Measurements from ENCODE around the gene EBF3.

Gene EBF3

GRCh38 chr10:129831150-129831549, 132.9 kb downstream of the EBF3 start:
- no peak overlapping the region for H3K9ac ChIP-seq (ENCODE audit: insufficient read length)
- H3K36me3 ChIP-seq (ENCODE audit: insufficient read depth, low read length) = peaks cover 6% of the 10 kb centered on the region; the same call in 1 of the 2 replicates
- no peak overlapping the region for H3K4me3 ChIP-seq
- H3K9me3 ChIP-seq (ENCODE audit: low read depth, low read length) = no peaks in the 10 kb centered on the region
- no peak for TF ChIP-seq FOXP2 (optimal IDR thresholded peaks at IDR 0.05; ENCODE audit: control extremely low read depth, extremely low read length, insufficient read depth)
- no peak for TF ChIP-seq EZH2 (IDR thresholded peaks at IDR 0.05)
- no peak for TF ChIP-seq POLR2AphosphoS5 (IDR thresholded peaks at IDR 0.05; ENCODE audit: borderline replicate concordance, low read depth, low read length)
- no peak overlapping the region for H3K27ac ChIP-seq
- no peak for DNase-seq (ENCODE audit: low read depth, low spot score)

GRCh38 chr10:129825826-129826225, 138.2 kb downstream of the EBF3 start:
- Histone ChIP-seq H3K36me3 (ENCODE audit: insufficient read depth, low read length) (no peaks in the 10 kb centered on the region), H3K9me3 (ENCODE audit: low read depth, low read length) (no peaks in the 10 kb centered on the region), H3K4me3 (no peak overlapping the region), H3K9ac (ENCODE audit: insufficient read length) (no peak overlapping the region), H3K27ac (no peak overlapping the region)
- no peak for DNase-seq (ENCODE audit: low read depth, low spot score)
- TF ChIP-seq FOXP2 (optimal IDR thresholded peaks at IDR 0.05; ENCODE audit: control extremely low read depth, extremely low read length, insufficient read depth) = no peak
- TF ChIP-seq EZH2 (IDR thresholded peaks at IDR 0.05) = no peak
- no peak for TF ChIP-seq POLR2AphosphoS5 (IDR thresholded peaks at IDR 0.05; ENCODE audit: borderline replicate concordance, low read depth, low read length)

- no peak for DNase-seq (ENCODE audit: low read depth, low spot score)
- no peak for TF ChIP-seq EZH2 (IDR thresholded peaks at IDR 0.05)
- TF ChIP-seq FOXP2 (optimal IDR thresholded peaks at IDR 0.05; ENCODE audit: control extremely low read depth, extremely low read length, insufficient read depth) = no peak
- TF ChIP-seq POLR2AphosphoS5 (IDR thresholded peaks at IDR 0.05; ENCODE audit: borderline replicate concordance, low read depth, low read length) = no peak
- Histone ChIP-seq H3K9ac (ENCODE audit: insufficient read length) (no peak overlapping the region), H3K9me3 (ENCODE audit: low read depth, low read length) (no peaks in the 10 kb centered on the region), H3K27ac (no peak overlapping the region), H3K4me3 (no peak overlapping the region), H3K36me3 (ENCODE audit: insufficient read depth, low read length) (no peaks in the 10 kb centered on the region)
Observed at GRCh38 chr10:129825221-129825620, 138.9 kb downstream of the EBF3 start.

GRCh38 chr10:129820451-129820850, 143.6 kb downstream of the EBF3 start:
- H3K9me3 ChIP-seq (ENCODE audit: low read depth, low read length) = no peaks in the 10 kb centered on the region
- no peak for DNase-seq (ENCODE audit: low read depth, low spot score)
- H3K4me3 ChIP-seq = no peak overlapping the region
- no peak overlapping the region for H3K27ac ChIP-seq
- H3K9ac ChIP-seq (ENCODE audit: insufficient read length) = no peak overlapping the region
- TF ChIP-seq FOXP2 (optimal IDR thresholded peaks at IDR 0.05; ENCODE audit: control extremely low read depth, extremely low read length, insufficient read depth) (no peak), POLR2AphosphoS5 (IDR thresholded peaks at IDR 0.05; ENCODE audit: borderline replicate concordance, low read depth, low read length) (no peak), EZH2 (IDR thresholded peaks at IDR 0.05) (no peak)
- H3K36me3 ChIP-seq (ENCODE audit: insufficient read depth, low read length) = no peaks in the 10 kb centered on the region

GRCh38 chr10:129816656-129817045, 147.4 kb downstream of the EBF3 start:
- no peak overlapping the region for H3K4me3 ChIP-seq
- no peaks in the 10 kb centered on the region for H3K36me3 ChIP-seq (ENCODE audit: insufficient read depth, low read length)
- no peak overlapping the region for H3K9ac ChIP-seq (ENCODE audit: insufficient read length)
- TF ChIP-seq POLR2AphosphoS5 (IDR thresholded peaks at IDR 0.05; ENCODE audit: borderline replicate concordance, low read depth, low read length) = no peak
- no peak for TF ChIP-seq FOXP2 (optimal IDR thresholded peaks at IDR 0.05; ENCODE audit: control extremely low read depth, extremely low read length, insufficient read depth)
- TF ChIP-seq EZH2 (IDR thresholded peaks at IDR 0.05) = no peak
- no peaks in the 10 kb centered on the region for H3K9me3 ChIP-seq (ENCODE audit: low read depth, low read length)
- no peak overlapping the region for H3K27ac ChIP-seq
- no peak for DNase-seq (ENCODE audit: low read depth, low spot score)

GRCh38 chr10:129815898-129816655, 148.0 kb downstream of the EBF3 start:
- no peak for TF ChIP-seq POLR2AphosphoS5 (IDR thresholded peaks at IDR 0.05; ENCODE audit: borderline replicate concordance, low read depth, low read length)
- no peak for TF ChIP-seq EZH2 (IDR thresholded peaks at IDR 0.05)
- no peak for TF ChIP-seq FOXP2 (optimal IDR thresholded peaks at IDR 0.05; ENCODE audit: control extremely low read depth, extremely low read length, insufficient read depth)
- no peak overlapping the region for H3K9ac ChIP-seq (ENCODE audit: insufficient read length)
- H3K9me3 ChIP-seq (ENCODE audit: low read depth, low read length) = no peaks in the 10 kb centered on the region
- no peak overlapping the region for H3K4me3 ChIP-seq
- no peak overlapping the region for H3K27ac ChIP-seq
- no peaks in the 10 kb centered on the region for H3K36me3 ChIP-seq (ENCODE audit: insufficient read depth, low read length)
- no peak for DNase-seq (ENCODE audit: low read depth, low spot score)

GRCh38 chr10:129814681-129815646, 149.1 kb downstream of the EBF3 start:
- TF ChIP-seq EZH2 (IDR thresholded peaks at IDR 0.05) = no peak
- no peak for TF ChIP-seq FOXP2 (optimal IDR thresholded peaks at IDR 0.05; ENCODE audit: control extremely low read depth, extremely low read length, insufficient read depth)
- TF ChIP-seq POLR2AphosphoS5 (IDR thresholded peaks at IDR 0.05; ENCODE audit: borderline replicate concordance, low read depth, low read length) = no peak
- DNase-seq (ENCODE audit: low read depth, low spot score) = no peak
- H3K27ac ChIP-seq = no peak overlapping the region
- H3K9ac ChIP-seq (ENCODE audit: insufficient read length) = no peak overlapping the region
- H3K36me3 ChIP-seq (ENCODE audit: insufficient read depth, low read length) = no peaks in the 10 kb centered on the region
- no peak overlapping the region for H3K4me3 ChIP-seq
- H3K9me3 ChIP-seq (ENCODE audit: low read depth, low read length) = no peaks in the 10 kb centered on the region

GRCh38 chr10:129812398-129812797, 151.7 kb downstream of the EBF3 start:
- Histone ChIP-seq H3K36me3 (ENCODE audit: insufficient read depth, low read length) (no peaks in the 10 kb centered on the region), H3K9ac (ENCODE audit: insufficient read length) (no peak overlapping the region), H3K27ac (no peak overlapping the region), H3K9me3 (ENCODE audit: low read depth, low read length) (no peaks in the 10 kb centered on the region), H3K4me3 (no peak overlapping the region)
- TF ChIP-seq POLR2AphosphoS5 (IDR thresholded peaks at IDR 0.05; ENCODE audit: borderline replicate concordance, low read depth, low read length) = no peak
- no peak for TF ChIP-seq EZH2 (IDR thresholded peaks at IDR 0.05)
- no peak for TF ChIP-seq FOXP2 (optimal IDR thresholded peaks at IDR 0.05; ENCODE audit: control extremely low read depth, extremely low read length, insufficient read depth)
- DNase-seq (ENCODE audit: low read depth, low spot score) = no peak
